ENCODE results near the gene STX3. TPM values are rescaled to one million over a fixed set of nuclear protein-coding genes. Genes with fewer than 3 reads are reported as not detected.
"Not testable (repeated sequence)": the region's sequence is repeated elsewhere in the genome, so short reads cannot be mapped to it uniquely, and the experiment has no call there.

STX3 gene
- total RNA-seq, 2 donors from 2014 or later = 20.8 to 58.5 TPM

GRCh38 chr11:59777104-59777503 is 21.9 kb downstream of the STX3 start:
- Histone ChIP-seq H3K4me1 (replicated peaks) (peaks cover 3% of the 10 kb centered on the region), H3K4me3 (no peak overlapping the region), H3K27ac (no peak overlapping the region), H3K27me3 (replicated peaks; ENCODE audit: insufficient read depth) (no peaks in the 10 kb centered on the region), H3K36me3 (no peaks in the 10 kb centered on the region), H3K9me3 (no peaks in the 10 kb centered on the region)
- TF ChIP-seq CTCF (IDR thresholded peaks at IDR 0.05) (no peak), POLR2AphosphoS5 (IDR thresholded peaks at IDR 0.05) (no peak)
- intact Hi-C loops (cut with DNase I) = no loop called here
- WGBS = 89% methylated on average over 5 of the region's 5 CpGs
- DNase-seq (ENCODE audit: low spot score) = no peak

GRCh38 chr11:59778122-59778521 is 22.9 kb downstream of the STX3 start:
- Histone ChIP-seq H3K4me3 (no peak overlapping the region), H3K27me3 (replicated peaks; ENCODE audit: insufficient read depth) (no peaks in the 10 kb centered on the region), H3K9me3 (no peaks in the 10 kb centered on the region), H3K4me1 (replicated peaks) (peaks cover 3% of the 10 kb centered on the region), H3K27ac (no peak overlapping the region), H3K36me3 (no peaks in the 10 kb centered on the region)
- no peak for DNase-seq (ENCODE audit: low spot score)
- 88% methylated on average over 2 of the region's 2 CpGs for WGBS
- intact Hi-C loops (cut with DNase I) = no loop called here
- TF ChIP-seq POLR2A (IDR thresholded peaks at IDR 0.05) = no peak
- TF ChIP-seq POLR2AphosphoS5 (IDR thresholded peaks at IDR 0.05) = no peak
- no peak for TF ChIP-seq CTCF (IDR thresholded peaks at IDR 0.05)

GRCh38 chr11:59779487-59779886 is 24.3 kb downstream of the STX3 start:
- Histone ChIP-seq H3K27me3 (replicated peaks; ENCODE audit: insufficient read depth) (no peaks in the 10 kb centered on the region), H3K4me3 (no peak overlapping the region), H3K9me3 (no peaks in the 10 kb centered on the region), H3K4me1 (replicated peaks) (peaks cover 3% of the 10 kb centered on the region), H3K36me3 (no peaks in the 10 kb centered on the region), H3K27ac (no peak overlapping the region)
- intact Hi-C loops (cut with DNase I) = no loop called here
- WGBS = 46% methylated on average over 1 of the region's 1 CpG
- no peak for TF ChIP-seq POLR2A (IDR thresholded peaks at IDR 0.05)
- no peak for TF ChIP-seq POLR2AphosphoS5 (IDR thresholded peaks at IDR 0.05)
- TF ChIP-seq CTCF (IDR thresholded peaks at IDR 0.05) = no peak
- DNase-seq (ENCODE audit: low spot score) = no peak

GRCh38 chr11:59782080-59782479 is 26.9 kb downstream of the STX3 start:
- Histone ChIP-seq H3K36me3 (no peaks in the 10 kb centered on the region), H3K27ac (no peak overlapping the region), H3K4me1 (replicated peaks) (peaks cover 2% of the 10 kb centered on the region), H3K9me3 (no peaks in the 10 kb centered on the region), H3K4me3 (no peak overlapping the region), H3K27me3 (replicated peaks; ENCODE audit: insufficient read depth) (no peaks in the 10 kb centered on the region)
- WGBS = 90% methylated on average over 2 of the region's 2 CpGs
- TF ChIP-seq POLR2AphosphoS5 (IDR thresholded peaks at IDR 0.05) (no peak), CTCF (IDR thresholded peaks at IDR 0.05) (no peak), POLR2A (IDR thresholded peaks at IDR 0.05) (no peak)
- no peak for DNase-seq (ENCODE audit: low spot score)
- intact Hi-C loops (cut with DNase I) = no loop called here

GRCh38 chr11:59783632-59784090 is 28.5 kb downstream of the STX3 start:
- Histone ChIP-seq H3K4me1 (replicated peaks) (peaks cover 2% of the 10 kb centered on the region), H3K36me3 (no peaks in the 10 kb centered on the region), H3K9me3 (no peaks in the 10 kb centered on the region), H3K27me3 (replicated peaks; ENCODE audit: insufficient read depth) (no peaks in the 10 kb centered on the region), H3K4me3 (no peak overlapping the region), H3K27ac (no peak overlapping the region)
- WGBS = 84% methylated on average over 4 of the region's 4 CpGs
- TF ChIP-seq CTCF (IDR thresholded peaks at IDR 0.05) (no peak), POLR2A (IDR thresholded peaks at IDR 0.05) (no peak), POLR2AphosphoS5 (IDR thresholded peaks at IDR 0.05) (no peak)
- no peak for DNase-seq (ENCODE audit: low spot score)
- intact Hi-C loops (cut with DNase I) = no loop called here

GRCh38 chr11:59784441-59784840 is 29.3 kb downstream of the STX3 start:
- H3K27ac ChIP-seq; H3K4me3 ChIP-seq; H3K27me3 ChIP-seq (replicated peaks; ENCODE audit: insufficient read depth); intact Hi-C loops (cut with DNase I); H3K36me3 ChIP-seq; H3K9me3 ChIP-seq; DNase-seq (ENCODE audit: low spot score); H3K4me1 ChIP-seq (replicated peaks): not testable (repeated sequence)
- WGBS = 77% methylated on average over 5 of the region's 5 CpGs

Data from prostate gland (tissue), 2 donors.